Bronchial epithelial cell (primary cell): Measurements from ENCODE around the gene SFMBT2. TPM values are rescaled to one million over a fixed set of nuclear protein-coding genes. Genes with fewer than 3 reads are reported as not detected.
"Not testable (repeated sequence)": the region's sequence is repeated elsewhere in the genome, so short reads cannot be mapped to it uniquely, and the experiment has no call there.

Experiments
- DNase-seq: peaks from one replicate; pipeline ENCODE4 v3.0.0-alpha.2; 2010; ENCODE audit warnings: low read depth
- FAIRE-seq: peaks from 2 replicates; lab custom pipeline; 2011; peaks lifted over from hg19 to GRCh38; lab: Jason Lieb, UNC
- H3K27me3 ChIP-seq: 2 replicates; pipeline ENCODE4 v1.5.1; 2011; ENCODE audit warnings: low read length; ENCODE audit not compliant: control insufficient read depth, insufficient read depth
- H3K36me3 ChIP-seq: 2 replicates; pipeline ENCODE4 v1.5.1; 2011; ENCODE audit warnings: low read length; ENCODE audit not compliant: control insufficient read depth, insufficient read depth
- H3K4me3 ChIP-seq: 2 replicates; pipeline ENCODE4 v1.5.1; 2011; ENCODE audit warnings: mild to moderate bottlenecking, low read depth, low read length, control low read depth
- total RNA-seq: library from RNA; depleted of rRNA; stranded (reverse); fragments of >200 nt; gene quantifications from 2 replicates; pipeline ENCODE4 v1.2.1, GENCODE V29; 2014
- TF ChIP-seq, protein P1 (sequence below): IDR thresholded peaks from 2 replicates; pipeline ENCODE4 v1.5.1; 2011; ENCODE audit warnings: mild to moderate bottlenecking, moderate library complexity, low read length, control low read depth, inconsistent platforms; ENCODE audit not compliant: insufficient read depth, severe bottlenecking

Gene SFMBT2
- total RNA-seq, 1 donor from 2014 or later: under 0.01 TPM

DNA sequence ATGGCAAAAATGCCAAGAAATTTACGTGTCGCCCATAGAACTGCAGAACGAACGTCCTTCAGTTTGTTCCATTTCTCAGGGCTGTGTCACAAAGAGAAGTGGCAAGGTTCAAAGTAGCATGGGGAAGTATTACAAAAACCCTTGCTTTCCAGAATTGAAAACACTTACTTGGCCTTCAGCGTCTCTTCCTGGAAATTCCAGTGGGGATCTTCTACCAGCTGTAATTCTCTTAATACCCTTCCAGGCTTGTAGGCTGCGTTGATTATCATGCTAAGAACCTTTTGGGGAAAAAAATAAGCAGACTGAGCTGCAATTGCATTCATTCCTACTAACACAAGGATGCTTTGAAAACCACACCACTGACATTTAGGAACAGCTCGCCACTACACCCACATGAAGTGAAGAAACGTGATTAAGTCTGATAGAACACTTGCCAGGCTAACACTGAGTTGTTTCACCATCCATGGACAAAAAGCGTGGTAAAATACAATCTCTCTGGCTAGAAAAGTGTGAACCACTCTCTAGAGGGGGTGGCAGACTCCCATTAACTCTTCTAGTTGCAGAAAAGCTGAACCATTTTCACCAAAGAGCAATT, 222.3 kb downstream of the SFMBT2 start:
- FAIRE-seq: no peak
- TF ChIP-seq, protein P1, sequence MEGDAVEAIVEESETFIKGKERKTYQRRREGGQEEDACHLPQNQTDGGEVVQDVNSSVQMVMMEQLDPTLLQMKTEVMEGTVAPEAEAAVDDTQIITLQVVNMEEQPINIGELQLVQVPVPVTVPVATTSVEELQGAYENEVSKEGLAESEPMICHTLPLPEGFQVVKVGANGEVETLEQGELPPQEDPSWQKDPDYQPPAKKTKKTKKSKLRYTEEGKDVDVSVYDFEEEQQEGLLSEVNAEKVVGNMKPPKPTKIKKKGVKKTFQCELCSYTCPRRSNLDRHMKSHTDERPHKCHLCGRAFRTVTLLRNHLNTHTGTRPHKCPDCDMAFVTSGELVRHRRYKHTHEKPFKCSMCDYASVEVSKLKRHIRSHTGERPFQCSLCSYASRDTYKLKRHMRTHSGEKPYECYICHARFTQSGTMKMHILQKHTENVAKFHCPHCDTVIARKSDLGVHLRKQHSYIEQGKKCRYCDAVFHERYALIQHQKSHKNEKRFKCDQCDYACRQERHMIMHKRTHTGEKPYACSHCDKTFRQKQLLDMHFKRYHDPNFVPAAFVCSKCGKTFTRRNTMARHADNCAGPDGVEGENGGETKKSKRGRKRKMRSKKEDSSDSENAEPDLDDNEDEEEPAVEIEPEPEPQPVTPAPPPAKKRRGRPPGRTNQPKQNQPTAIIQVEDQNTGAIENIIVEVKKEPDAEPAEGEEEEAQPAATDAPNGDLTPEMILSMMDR: no peak
- no peaks in the 10 kb centered on the region for H3K27me3 ChIP-seq

DNA sequence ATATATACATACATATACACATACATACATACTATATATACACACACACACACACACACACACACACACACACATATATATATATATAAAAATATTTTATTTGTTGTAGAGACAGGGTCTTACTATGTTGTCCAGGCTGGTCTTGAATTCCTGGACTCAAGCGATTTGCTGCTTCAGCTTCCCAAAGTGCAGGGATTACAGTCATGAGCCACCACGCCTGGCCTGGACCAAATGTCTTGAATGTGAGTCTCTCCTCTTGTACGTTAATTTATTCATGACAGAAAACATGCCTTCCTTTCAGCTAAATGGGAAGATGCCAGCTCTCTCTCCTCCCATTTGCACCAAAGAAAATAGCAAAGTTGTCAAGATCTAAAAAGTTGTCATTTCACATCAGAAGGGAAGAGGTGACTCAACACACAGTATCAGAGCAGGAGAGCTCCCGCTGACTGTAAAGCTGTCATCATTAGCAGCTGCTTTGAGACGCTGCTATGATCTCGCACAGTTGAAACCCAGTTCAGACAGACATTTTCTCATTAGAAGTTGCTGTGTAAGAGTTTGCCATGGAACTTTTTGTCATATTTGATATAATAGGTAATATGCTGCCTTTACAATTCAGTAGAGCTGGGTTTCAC, 224.3 kb downstream of the SFMBT2 start:
- Histone ChIP-seq H3K4me3 (no peak overlapping the region), H3K27me3 (no peaks in the 10 kb centered on the region), H3K36me3 (no peaks in the 10 kb centered on the region)
- FAIRE-seq: no peak
- no peak for DNase-seq
- TF ChIP-seq, protein P1: no peak

More for the DNA sequence above, 222.3 kb downstream of the SFMBT2 start:
- no peaks in the 10 kb centered on the region for H3K36me3 ChIP-seq
- no peak overlapping the region for H3K4me3 ChIP-seq
- no peak for DNase-seq

DNA sequence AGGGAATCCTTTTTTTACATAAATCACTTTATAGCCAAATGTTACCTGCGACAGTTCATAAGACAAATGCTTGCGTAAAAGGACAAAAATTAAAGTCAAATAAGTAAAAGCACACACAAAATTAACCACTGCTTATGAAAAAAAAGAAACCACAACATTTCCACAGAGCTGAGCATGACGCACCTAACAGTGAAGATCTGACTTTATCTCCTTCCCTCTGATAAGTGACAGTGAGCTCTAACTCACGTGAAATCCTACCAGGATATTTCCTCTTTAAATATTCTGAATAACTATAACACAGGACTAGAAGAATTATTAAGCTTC, 225.5 kb downstream of the SFMBT2 start:
- no peak for FAIRE-seq
- no peaks in the 10 kb centered on the region for H3K27me3 ChIP-seq

DNA sequence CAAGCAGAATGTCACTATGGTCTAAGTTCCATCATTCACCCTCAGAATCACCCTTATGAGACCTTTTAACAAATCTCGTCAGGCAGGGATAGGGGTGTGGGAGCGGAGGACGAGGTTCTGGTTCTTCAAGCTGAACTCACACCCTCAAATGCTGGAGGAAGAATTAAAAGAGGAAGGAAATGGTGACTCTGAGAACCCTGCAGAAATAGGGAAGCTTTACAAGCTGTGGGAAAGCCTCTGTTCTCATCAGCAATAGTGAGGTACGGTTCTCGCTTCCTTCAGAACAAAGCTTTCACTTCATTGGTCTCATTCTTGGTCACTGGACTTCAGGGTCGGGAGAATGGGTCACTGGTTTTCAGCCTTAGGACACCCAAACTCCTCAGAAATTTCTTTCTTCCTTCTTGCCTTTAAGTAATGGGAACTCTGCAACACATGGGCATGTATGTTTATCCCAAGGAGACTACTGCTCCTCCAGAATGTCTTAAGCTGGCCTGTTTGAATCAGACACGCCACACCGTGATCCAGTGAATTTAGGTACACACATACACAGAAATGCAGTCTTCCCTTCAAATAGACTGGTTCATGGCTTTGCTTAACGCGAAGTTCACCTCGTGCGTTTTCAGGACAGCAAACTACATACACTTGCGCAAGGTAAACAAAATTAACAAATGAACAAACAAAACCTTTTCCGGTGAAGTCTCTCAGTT, 226.0 kb downstream of the SFMBT2 start:
- TF ChIP-seq, protein P1: no peak
- FAIRE-seq (no peak), DNase-seq (no peak)
- no peaks in the 10 kb centered on the region for H3K36me3 ChIP-seq
- H3K27me3 ChIP-seq: no peaks in the 10 kb centered on the region
- H3K4me3 ChIP-seq: no peak overlapping the region

More for the DNA sequence above, 225.5 kb downstream of the SFMBT2 start:
- no peaks in the 10 kb centered on the region for H3K36me3 ChIP-seq
- no peak for DNase-seq
- TF ChIP-seq, protein P1: no peak
- no peak overlapping the region for H3K4me3 ChIP-seq

DNA sequence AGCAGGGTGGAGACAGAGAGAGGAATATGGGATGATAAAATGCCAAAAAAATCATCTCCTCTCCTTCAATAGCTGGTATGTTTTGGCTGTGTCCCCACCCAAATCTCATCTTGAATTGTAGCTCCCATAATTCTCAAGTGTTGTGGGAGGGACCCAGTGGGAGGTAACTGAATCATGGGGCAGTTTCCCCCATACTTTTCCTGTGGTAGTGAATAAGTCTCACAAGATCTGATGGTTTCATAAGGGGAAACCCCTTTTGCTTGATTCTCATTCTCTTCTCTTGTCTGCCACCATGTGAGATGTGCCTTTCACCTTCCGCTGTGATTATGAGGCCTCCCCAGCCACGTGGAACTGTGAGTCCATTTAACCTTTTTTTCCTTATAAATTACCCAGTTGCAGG, 226.7 kb downstream of the SFMBT2 start:
- FAIRE-seq, DNase-seq, H3K27me3 ChIP-seq, H3K36me3 ChIP-seq, H3K4me3 ChIP-seq: not testable (repeated sequence)

DNA sequence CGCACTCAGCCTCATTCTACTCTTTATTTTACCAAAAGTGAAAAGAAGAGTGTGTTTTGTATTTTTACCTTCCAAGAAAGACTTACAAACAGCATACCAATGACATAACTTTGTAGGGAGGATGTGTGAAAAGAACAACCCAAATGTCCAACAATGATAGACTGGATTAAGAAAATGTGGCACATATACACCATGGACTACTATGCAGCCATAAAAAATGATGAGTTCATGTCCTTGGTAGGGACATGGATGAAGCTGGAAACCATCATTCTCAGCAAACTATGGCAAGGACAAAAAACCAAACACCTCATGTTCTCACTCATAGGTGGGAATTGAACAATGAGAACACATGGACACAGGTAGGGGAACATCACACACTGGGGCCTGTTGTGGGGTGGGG, 228.5 kb downstream of the SFMBT2 start:
- DNase-seq, FAIRE-seq, H3K4me3 ChIP-seq, H3K27me3 ChIP-seq, H3K36me3 ChIP-seq: not testable (repeated sequence)
